ENCODE data around the gene GBP5. TPM values are rescaled to one million over a fixed set of nuclear protein-coding genes. Genes with fewer than 3 reads are reported as not detected.
"Not testable (repeated sequence)": the region's sequence is repeated elsewhere in the genome, so short reads cannot be mapped to it uniquely, and the experiment has no call there.

GBP5 gene
- total RNA-seq, 4 donors from 2014 or later, result 0.42 to 3.0 (median 0.73) TPM

- peak overlapping the region; percentile 4 to 27 (median 5) for H3K4me3 ChIP-seq
- no peak for TF ChIP-seq EP300 (IDR thresholded peaks at IDR 0.05)
- no peak for TF ChIP-seq POLR2AphosphoS5 (IDR thresholded peaks at IDR 0.05)
- no peak for TF ChIP-seq CTCF (IDR thresholded peaks at IDR 0.05)
- no peak for TF ChIP-seq POLR2A (IDR thresholded peaks at IDR 0.05; ENCODE audit: low read depth)
- no peaks in the 10 kb centered on the region for H3K9me3 ChIP-seq
- H3K4me1 ChIP-seq, result peaks cover 8 to 18% (median 17%) of the 10 kb centered on the region in 4 donors
- DNase-seq (ENCODE audit: extremely low spot score), result no peak
- 71% methylated on average over 5 of the region's 5 CpGs for WGBS
- peak overlapping the region in 2 of 4 donors; percentile 5 to 21 for H3K27ac ChIP-seq (replicated peaks in 1 of 4)
- intact Hi-C loops (cut with DNase I), result no loop called here
- no peaks in the 10 kb centered on the region for H3K36me3 ChIP-seq
- H3K27me3 ChIP-seq, result no peaks in the 10 kb centered on the region
These were observed 14.8 kb upstream of the GBP5 start for GRCh38 chr1:89287181-89288050.

- Histone ChIP-seq H3K36me3 (no peaks in the 10 kb centered on the region), H3K27ac (replicated peaks in 1 of 4) (peak overlapping the region in 2 of 4 donors; percentile 5 to 21), H3K27me3 (no peaks in the 10 kb centered on the region), H3K9me3 (no peaks in the 10 kb centered on the region), H3K4me1 (peaks cover 8 to 18% (median 17%) of the 10 kb centered on the region in 4 donors), H3K4me3 (peak overlapping the region; percentile 4 to 27 (median 5))
- WGBS, result 57% methylated on average over 3 of the region's 3 CpGs
- no peak for DNase-seq (ENCODE audit: extremely low spot score)
- intact Hi-C loops (cut with DNase I), result no loop called here
- TF ChIP-seq POLR2AphosphoS5 (IDR thresholded peaks at IDR 0.05) (no peak), POLR2A (IDR thresholded peaks at IDR 0.05; ENCODE audit: low read depth) (no peak), EP300 (IDR thresholded peaks at IDR 0.05) (no peak), CTCF (IDR thresholded peaks at IDR 0.05) (no peak)
These were observed 14.0 kb upstream of the GBP5 start for GRCh38 chr1:89286549-89287180.

- Histone ChIP-seq H3K36me3 (no peaks in the 10 kb centered on the region), H3K9me3 (no peaks in the 10 kb centered on the region), H3K4me1 (peaks cover 8 to 18% (median 17%) of the 10 kb centered on the region in 4 donors), H3K27me3 (no peaks in the 10 kb centered on the region), H3K4me3 (no peak overlapping the region), H3K27ac (replicated peaks in 1 of 4) (no peak overlapping the region)
- no peak for DNase-seq (ENCODE audit: extremely low spot score)
- TF ChIP-seq CTCF (IDR thresholded peaks at IDR 0.05), result no peak
- no peak for TF ChIP-seq EP300 (IDR thresholded peaks at IDR 0.05)
- TF ChIP-seq POLR2AphosphoS5 (IDR thresholded peaks at IDR 0.05), result no peak
- TF ChIP-seq POLR2A (IDR thresholded peaks at IDR 0.05; ENCODE audit: low read depth), result no peak
- intact Hi-C loops (cut with DNase I), result no loop called here
- 95% methylated on average over 6 of the region's 6 CpGs for WGBS
These were observed 13.2 kb upstream of the GBP5 start for GRCh38 chr1:89285745-89286380.

GRCh38 chr1:89284078-89284763 lies 11.6 kb upstream of the GBP5 start:
- DNase-seq (ENCODE audit: extremely low spot score); H3K4me3 ChIP-seq; H3K27me3 ChIP-seq; H3K27ac ChIP-seq (replicated peaks in 1 of 4); intact Hi-C loops (cut with DNase I); H3K36me3 ChIP-seq; H3K9me3 ChIP-seq: not testable (repeated sequence)
- WGBS, result 78% methylated on average over 5 of the region's 5 CpGs
- H3K4me1 ChIP-seq, result peaks cover 8 to 18% (median 17%) of the 10 kb centered on the region in 4 donors
